Vagina (tissue), 2 donors: ENCODE data around the gene NAV1.

ENCODE experiments used
- CTCF ChIP-seq, 3 experiments: fragments of 450-650 bp in 2 of 3; fragments of 200-600 bp in 1 of 3; sonication (generic) in 1 of 3; IDR thresholded peaks; one replicate each; pipeline ENCODE4 v1.5.1; 2017 to 2019; ENCODE audit warnings: antibody characterized with exemption in 3 of 3, mild to moderate bottlenecking in 2 of 3, moderate library complexity in 2 of 3
- POLR2A ChIP-seq, 2 donors: fragments of 450-650 bp; IDR thresholded peaks; one replicate each; pipeline ENCODE4 v1.6.1; 2017; ENCODE audit warnings: antibody characterized with exemption in 2 of 2, mild to moderate bottlenecking in 2 of 2, moderate library complexity in 2 of 2

DNA sequence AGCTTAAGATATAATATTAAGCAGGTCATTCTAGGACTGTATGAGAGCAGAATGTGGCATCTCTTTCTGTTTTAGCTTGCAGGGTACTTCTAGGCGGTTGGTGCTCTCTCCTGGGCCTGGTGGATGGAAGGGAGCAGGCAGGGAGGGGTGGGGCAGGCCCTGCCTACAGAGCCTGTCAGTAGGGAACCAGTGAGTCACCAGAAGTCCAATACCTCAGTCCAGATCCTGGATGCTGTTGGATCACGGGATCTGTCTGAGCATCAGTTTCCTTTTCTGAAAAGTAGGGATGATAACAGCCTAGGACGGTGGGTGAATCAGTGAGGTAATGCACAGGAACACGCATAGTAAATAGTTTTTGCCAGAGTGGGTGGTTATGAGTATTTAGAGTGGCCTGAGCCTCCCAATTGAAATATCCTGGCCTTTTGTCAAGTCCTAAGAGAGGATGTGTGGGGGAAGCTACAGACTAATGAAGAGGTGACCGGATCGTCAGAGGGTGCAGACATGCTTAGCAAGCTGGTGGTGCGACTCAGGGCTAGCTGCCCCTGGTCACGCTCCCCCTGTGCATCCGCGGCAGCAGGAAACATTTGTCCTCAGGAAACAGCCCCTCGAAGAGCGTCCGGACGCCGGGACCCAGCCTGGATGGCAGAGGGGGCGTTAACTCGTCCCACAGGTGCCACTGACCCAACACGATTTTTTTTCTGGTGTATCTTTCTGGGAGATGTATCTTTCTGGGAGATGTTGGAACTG lies 23.9 kb downstream of the NAV1 start:
- TF ChIP-seq POLR2A (IDR thresholded peaks at IDR 0.05) (no peak), CTCF (IDR thresholded peaks at IDR 0.05) (no peak)
